ENCODE results near the gene PRSS56.

- TF ChIP-seq, protein P1, sequence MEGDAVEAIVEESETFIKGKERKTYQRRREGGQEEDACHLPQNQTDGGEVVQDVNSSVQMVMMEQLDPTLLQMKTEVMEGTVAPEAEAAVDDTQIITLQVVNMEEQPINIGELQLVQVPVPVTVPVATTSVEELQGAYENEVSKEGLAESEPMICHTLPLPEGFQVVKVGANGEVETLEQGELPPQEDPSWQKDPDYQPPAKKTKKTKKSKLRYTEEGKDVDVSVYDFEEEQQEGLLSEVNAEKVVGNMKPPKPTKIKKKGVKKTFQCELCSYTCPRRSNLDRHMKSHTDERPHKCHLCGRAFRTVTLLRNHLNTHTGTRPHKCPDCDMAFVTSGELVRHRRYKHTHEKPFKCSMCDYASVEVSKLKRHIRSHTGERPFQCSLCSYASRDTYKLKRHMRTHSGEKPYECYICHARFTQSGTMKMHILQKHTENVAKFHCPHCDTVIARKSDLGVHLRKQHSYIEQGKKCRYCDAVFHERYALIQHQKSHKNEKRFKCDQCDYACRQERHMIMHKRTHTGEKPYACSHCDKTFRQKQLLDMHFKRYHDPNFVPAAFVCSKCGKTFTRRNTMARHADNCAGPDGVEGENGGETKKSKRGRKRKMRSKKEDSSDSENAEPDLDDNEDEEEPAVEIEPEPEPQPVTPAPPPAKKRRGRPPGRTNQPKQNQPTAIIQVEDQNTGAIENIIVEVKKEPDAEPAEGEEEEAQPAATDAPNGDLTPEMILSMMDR (IDR thresholded peaks at IDR 0.05; ENCODE audit: poor library complexity, severe bottlenecking) = no peak
- TF ChIP-seq POLR2AphosphoS5 (IDR thresholded peaks at IDR 0.05) (no peak), RAD21 (conservative IDR thresholded peaks at IDR 0.05) (no peak), REST (IDR thresholded peaks at IDR 0.05; ENCODE audit: borderline replicate concordance) (no peak), TAF1 (IDR thresholded peaks at IDR 0.05; ENCODE audit: low read depth) (no peak), EP300 (conservative IDR thresholded peaks at IDR 0.05; ENCODE audit: poor library complexity, severe bottlenecking) (no peak), EZH2 (IDR thresholded peaks at IDR 0.05; ENCODE audit: borderline replicate concordance, insufficient read depth, low read length, poor library complexity, severe bottlenecking) (no peak), SMC3 (conservative IDR thresholded peaks at IDR 0.05; ENCODE audit: poor library complexity) (no peak), MXI1 (conservative IDR thresholded peaks at IDR 0.05; ENCODE audit: poor library complexity, severe bottlenecking) (no peak)
Observed at GRCh38 chr2:232522623-232523401, 2.6 kb downstream of the PRSS56 start.
